Activated naive CD8-positive, alpha-beta T cell (primary cell): ENCODE results near the gene KIF21B.
"Not testable (repeated sequence)": the region's sequence is repeated elsewhere in the genome, so short reads cannot be mapped to it uniquely, and the experiment has no call there.

ENCODE experiments used
- H3K27ac Mint-ChIP-seq: one replicate; pipeline ENCODE4 v1.8.0; 2021; ENCODE audit warnings: mixed read lengths
- H3K27me3 Mint-ChIP-seq: one replicate; pipeline ENCODE4 v1.8.0; 2021; ENCODE audit warnings: mixed read lengths
- H3K36me3 Mint-ChIP-seq: one replicate; pipeline ENCODE4 v1.8.0; 2021; ENCODE audit warnings: mixed read lengths
- H3K4me1 Mint-ChIP-seq: one replicate; pipeline ENCODE4 v1.8.0; 2021; ENCODE audit warnings: low read depth, mixed read lengths
- H3K4me3 Mint-ChIP-seq: one replicate; pipeline ENCODE4 v1.8.0; 2021; ENCODE audit warnings: mild to moderate bottlenecking, mixed read lengths
- H3K9me3 Mint-ChIP-seq: one replicate; pipeline ENCODE4 v1.8.0; 2021; ENCODE audit warnings: low read depth, mixed read lengths

The KIF21B gene

GRCh38 chr1:200945111-200945510, 78.4 kb downstream of the KIF21B start:
- H3K9me3 Mint-ChIP-seq: peaks cover 18% of the 10 kb centered on the region
- peaks cover 8% of the 10 kb centered on the region for H3K36me3 Mint-ChIP-seq
- H3K27ac Mint-ChIP-seq: no peak overlapping the region
- H3K27me3 Mint-ChIP-seq: peaks cover 4% of the 10 kb centered on the region
- no peak overlapping the region for H3K4me3 Mint-ChIP-seq
- H3K4me1 Mint-ChIP-seq: no peaks in the 10 kb centered on the region

- no peaks in the 10 kb centered on the region for H3K27me3 Mint-ChIP-seq
- no peak overlapping the region for H3K4me3 Mint-ChIP-seq
- peaks cover 8% of the 10 kb centered on the region for H3K9me3 Mint-ChIP-seq
- H3K36me3 Mint-ChIP-seq: peaks cover 2% of the 10 kb centered on the region
- H3K27ac Mint-ChIP-seq: no peak overlapping the region
- peaks cover 5% of the 10 kb centered on the region for H3K4me1 Mint-ChIP-seq
Observed at GRCh38 chr1:200938955-200939354, 84.6 kb downstream of the KIF21B start.

- not testable (repeated sequence) for H3K27me3 Mint-ChIP-seq, H3K4me1 Mint-ChIP-seq, H3K27ac Mint-ChIP-seq, H3K36me3 Mint-ChIP-seq, H3K9me3 Mint-ChIP-seq, H3K4me3 Mint-ChIP-seq
Observed at GRCh38 chr1:200935286-200935962, 88.1 kb downstream of the KIF21B start.

- no peaks in the 10 kb centered on the region for H3K9me3 Mint-ChIP-seq
- no peaks in the 10 kb centered on the region for H3K36me3 Mint-ChIP-seq
- H3K27ac Mint-ChIP-seq: no peak overlapping the region
- peaks cover 5% of the 10 kb centered on the region for H3K4me1 Mint-ChIP-seq
- no peak overlapping the region for H3K4me3 Mint-ChIP-seq
- no peaks in the 10 kb centered on the region for H3K27me3 Mint-ChIP-seq
Observed at GRCh38 chr1:200934676-200935245, 88.8 kb downstream of the KIF21B start.

- Mint-ChIP-seq H3K9me3 (no peaks in the 10 kb centered on the region), H3K27ac (no peak overlapping the region), H3K27me3 (no peaks in the 10 kb centered on the region)
Observed at GRCh38 chr1:200931776-200932175, 91.7 kb downstream of the KIF21B start.

GRCh38 chr1:200930285-200930684, 93.2 kb downstream of the KIF21B start:
- H3K36me3 Mint-ChIP-seq, H3K9me3 Mint-ChIP-seq, H3K4me3 Mint-ChIP-seq, H3K27me3 Mint-ChIP-seq, H3K27ac Mint-ChIP-seq, H3K4me1 Mint-ChIP-seq: not testable (repeated sequence)

More at GRCh38 chr1:200931776-200932175, 91.7 kb downstream of the KIF21B start:
- Mint-ChIP-seq H3K36me3 (no peaks in the 10 kb centered on the region), H3K4me3 (no peak overlapping the region), H3K4me1 (peaks cover 2% of the 10 kb centered on the region)

GRCh38 chr1:200929530-200930278, 93.8 kb downstream of the KIF21B start:
- no peak overlapping the region for H3K4me3 Mint-ChIP-seq
- peaks cover 6% of the 10 kb centered on the region for H3K4me1 Mint-ChIP-seq
- H3K9me3 Mint-ChIP-seq: no peaks in the 10 kb centered on the region
- H3K27me3 Mint-ChIP-seq: no peaks in the 10 kb centered on the region
- H3K36me3 Mint-ChIP-seq: no peaks in the 10 kb centered on the region
- no peak overlapping the region for H3K27ac Mint-ChIP-seq

GRCh38 chr1:200925831-200926230, 97.7 kb downstream of the KIF21B start:
- H3K27ac Mint-ChIP-seq: no peak overlapping the region
- H3K36me3 Mint-ChIP-seq: no peaks in the 10 kb centered on the region
- H3K4me3 Mint-ChIP-seq: no peak overlapping the region
- peaks cover 2% of the 10 kb centered on the region for H3K27me3 Mint-ChIP-seq
- peaks cover 6% of the 10 kb centered on the region for H3K4me1 Mint-ChIP-seq
- no peaks in the 10 kb centered on the region for H3K9me3 Mint-ChIP-seq

- peaks cover 4% of the 10 kb centered on the region for H3K4me1 Mint-ChIP-seq
- H3K36me3 Mint-ChIP-seq: no peaks in the 10 kb centered on the region
- no peak overlapping the region for H3K27ac Mint-ChIP-seq
- no peak overlapping the region for H3K4me3 Mint-ChIP-seq
- peaks cover 2% of the 10 kb centered on the region for H3K27me3 Mint-ChIP-seq
- H3K9me3 Mint-ChIP-seq: no peaks in the 10 kb centered on the region
Observed at GRCh38 chr1:200923601-200924000, 99.9 kb downstream of the KIF21B start.

- Mint-ChIP-seq H3K4me3 (no peak overlapping the region), H3K9me3 (no peaks in the 10 kb centered on the region), H3K27me3 (peaks cover 2% of the 10 kb centered on the region), H3K36me3 (no peaks in the 10 kb centered on the region), H3K27ac (no peak overlapping the region), H3K4me1 (peaks cover 4% of the 10 kb centered on the region)
Observed at GRCh38 chr1:200922406-200922805, 101.1 kb downstream of the KIF21B start.

- Mint-ChIP-seq H3K4me3 (no peak overlapping the region), H3K27me3 (peaks cover 2% of the 10 kb centered on the region), H3K27ac (no peak overlapping the region), H3K4me1 (peaks cover 4% of the 10 kb centered on the region), H3K9me3 (no peaks in the 10 kb centered on the region), H3K36me3 (no peaks in the 10 kb centered on the region)
Observed at GRCh38 chr1:200921571-200922110, 101.9 kb downstream of the KIF21B start.
